Sigmoid colon (tissue), 7 donors: ENCODE measurements around the gene ACTA1. TPM values are rescaled to one million over a fixed set of nuclear protein-coding genes. Genes with fewer than 3 reads are reported as not detected.
A peak's percentile ranks its signal among the peaks of the same experiment; 100 is the strongest.
"Not testable (repeated sequence)": the region's sequence is repeated elsewhere in the genome, so short reads cannot be mapped to it uniquely, and the experiment has no call there.

Experiments
- DNase-seq: peaks from one replicate; pipeline ENCODE4 v3.0.0-alpha.2; 2019
- H3K27ac ChIP-seq, 4 donors: fragments of 200-600 bp; sonication (generic); one replicate each; pipeline ENCODE4 v1.5.1; 2016 to 2019; ENCODE audit warnings: mild to moderate bottlenecking in 1 of 4
- H3K27me3 ChIP-seq, 3 donors: fragments of 200-600 bp; sonication (generic); one replicate each; pipeline ENCODE4 v1.5.1; 2019; ENCODE audit warnings: mild to moderate bottlenecking in 1 of 3
- H3K36me3 ChIP-seq, 4 donors: fragments of 200-600 bp; sonication (generic); one replicate each; pipeline ENCODE4 v1.5.1; 2016 to 2019
- H3K4me1 ChIP-seq, 4 donors: fragments of 200-600 bp; sonication (generic); one replicate each; pipeline ENCODE4 v1.5.1; 2017 to 2019
- H3K4me3 ChIP-seq, 4 donors: fragments of 200-600 bp; sonication (generic); one replicate each; pipeline ENCODE4 v1.5.1; 2017 to 2019; ENCODE audit warnings: mild to moderate bottlenecking in 2 of 4, moderate library complexity in 1 of 4
- H3K9me3 ChIP-seq, 4 donors: fragments of 200-600 bp in 3 of 4; sonication (generic) in 3 of 4; one replicate each; pipeline versions ENCODE4 v1.5.1 to v1.6.1; 2013 to 2019
- EP300 ChIP-seq, 4 donors: sonication (generic); formaldehyde crosslinking; IDR thresholded peaks; one replicate each; pipeline ENCODE4 v1.6.1; 2017; ENCODE audit warnings: antibody characterized with exemption in 4 of 4
- POLR2A ChIP-seq, 2 donors: fragments of 450-650 bp; IDR thresholded peaks; one replicate each; pipeline ENCODE4 v1.6.1; 2016; ENCODE audit warnings: antibody characterized with exemption in 2 of 2, mild to moderate bottlenecking in 2 of 2, moderate library complexity in 2 of 2
- POLR2AphosphoS5 ChIP-seq, 4 donors: sonication (generic); formaldehyde crosslinking; IDR thresholded peaks; one replicate each; pipeline ENCODE4 v1.6.1; 2017; ENCODE audit warnings: antibody characterized with exemption in 4 of 4
- WGBS, 2 donors: extraction: QIAGEN DNeasy Blood & Tissue Kit; methylation state at CpG; one replicate each; pipeline ENCODE4 v1.1.7; 2013; 5-methylcytosine and 5-hydroxymethylcytosine counted together
- intact Hi-C: fragments of 100-400 bp; cut with DNase I; formaldehyde crosslinking; loops from one replicate; pipeline ENCODE4 v1.15.1; 2023
- polyA plus RNA-seq, 3 donors: library from polyadenylated mRNA; stranded (reverse); fragments of 200-250 nt; gene quantifications; one replicate each; pipeline ENCODE4 v1.2.3, GENCODE V29; 2013
- total RNA-seq, 4 donors: library from RNA; depleted of rRNA; stranded (reverse); fragments of >200 nt; gene quantifications; one replicate each; pipeline ENCODE4 v1.1.0, GENCODE V29; 2016
- TF ChIP-seq, protein P1 (sequence below), 4 experiments: fragments of 450-650 bp in 3 of 4; fragments of 200-600 bp in 1 of 4; IDR thresholded peaks; one replicate each; pipeline ENCODE4 v1.5.1; 2016 to 2019; ENCODE audit warnings: antibody characterized with exemption in 4 of 4, mild to moderate bottlenecking in 3 of 4, moderate library complexity in 2 of 4
- donor health status: healthy with polysubstance abuse.
- donor health status: Bipolar disorder and iron deficiency.
- donor health status: healthy.

The ACTA1 gene
- total and polyA plus RNA-seq, 7 donors = 0.36 to 36.0 (median 2.9) TPM; not detected in 3

DNA sequence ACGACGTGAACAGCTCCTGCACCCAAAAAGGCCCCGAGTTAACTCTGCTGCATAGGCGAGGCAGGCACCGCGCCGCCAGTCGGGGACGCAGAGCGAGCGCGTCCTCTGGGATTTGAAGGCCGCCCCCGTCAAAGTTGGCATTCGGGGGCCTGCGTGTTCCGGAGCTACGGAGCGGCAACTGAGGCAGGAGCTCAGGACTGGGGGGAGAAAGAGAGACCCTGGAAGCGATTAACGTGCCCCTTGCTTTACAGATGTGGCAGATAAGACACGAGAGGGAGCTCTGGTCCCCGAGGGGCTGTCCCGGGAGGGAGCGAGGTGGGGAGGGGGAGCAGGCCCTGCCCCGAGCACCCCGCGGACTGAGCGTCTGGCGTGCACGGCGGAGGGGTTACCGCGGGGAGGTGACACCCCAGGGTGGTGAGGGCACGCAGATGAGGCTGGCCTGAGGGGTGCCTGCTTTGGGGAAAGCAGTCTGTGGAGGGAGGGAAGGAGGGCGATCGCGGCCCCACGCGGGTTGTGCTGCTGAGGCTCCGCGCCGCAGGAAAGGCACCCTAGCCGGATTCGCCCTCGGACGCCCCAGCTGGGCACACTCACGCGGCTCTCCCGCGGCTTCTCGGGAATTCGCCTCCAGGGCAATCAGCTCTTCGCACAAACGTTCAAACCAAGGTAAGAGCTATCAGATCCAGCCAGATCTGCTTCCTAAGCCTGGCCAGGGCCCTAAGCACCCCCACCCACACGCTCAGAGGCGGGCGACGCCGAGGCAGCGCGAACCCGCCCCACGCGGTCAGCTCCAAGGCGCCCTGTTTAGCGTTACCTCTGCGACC, 26.5 kb downstream of the ACTA1 start:
- 8 to 23% methylated on average over 68 of the region's 68 CpGs for WGBS, 2 donors
- no peak for DNase-seq
- intact Hi-C loops = loop anchor here (5.0 kb wide), 1 partner anchor 65 kb away; the partner anchor contains the start of gene CCSAP

DNA sequence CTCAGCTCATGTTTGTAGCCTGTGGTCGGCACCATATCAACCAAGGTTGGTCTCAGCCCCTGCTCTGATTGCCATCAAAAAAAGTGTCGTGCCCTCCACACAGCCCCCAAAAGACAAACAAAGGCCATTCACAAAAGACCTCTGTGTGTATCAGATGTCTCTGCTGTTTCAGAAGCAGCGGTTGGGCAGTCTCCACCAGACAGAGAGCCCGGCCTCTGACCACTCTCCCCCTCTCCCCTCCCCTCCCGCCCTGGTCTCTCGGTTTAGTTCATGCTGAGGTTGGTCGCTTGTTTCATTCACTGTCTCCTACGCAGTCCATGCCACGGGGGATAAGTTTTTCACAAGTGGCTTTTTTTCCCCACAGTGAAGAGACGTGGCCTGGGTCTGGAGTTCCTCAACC, 27.1 kb downstream of the ACTA1 start:
- peaks cover 0 to 50% (median 38%) of the 10 kb centered on the region in 4 donors for H3K4me1 ChIP-seq
- no peaks in the 10 kb centered on the region for H3K9me3 ChIP-seq
- no peaks in the 10 kb centered on the region for H3K36me3 ChIP-seq
- H3K4me3 ChIP-seq = peak overlapping the region in 3 of 4 donors; percentile 22 to 45 (median 41)
- DNase-seq = no peak
- WGBS, 2 donors = 22 to 44% methylated on average over 10 of the region's 10 CpGs
- H3K27me3 ChIP-seq = peaks cover 8 to 58% (median 44%) of the 10 kb centered on the region in 3 donors
- TF ChIP-seq POLR2A (IDR thresholded peaks at IDR 0.05) (no peak), EP300 (IDR thresholded peaks at IDR 0.05) (no peak), POLR2AphosphoS5 (IDR thresholded peaks at IDR 0.05) (no peak)
- TF ChIP-seq, protein P1, sequence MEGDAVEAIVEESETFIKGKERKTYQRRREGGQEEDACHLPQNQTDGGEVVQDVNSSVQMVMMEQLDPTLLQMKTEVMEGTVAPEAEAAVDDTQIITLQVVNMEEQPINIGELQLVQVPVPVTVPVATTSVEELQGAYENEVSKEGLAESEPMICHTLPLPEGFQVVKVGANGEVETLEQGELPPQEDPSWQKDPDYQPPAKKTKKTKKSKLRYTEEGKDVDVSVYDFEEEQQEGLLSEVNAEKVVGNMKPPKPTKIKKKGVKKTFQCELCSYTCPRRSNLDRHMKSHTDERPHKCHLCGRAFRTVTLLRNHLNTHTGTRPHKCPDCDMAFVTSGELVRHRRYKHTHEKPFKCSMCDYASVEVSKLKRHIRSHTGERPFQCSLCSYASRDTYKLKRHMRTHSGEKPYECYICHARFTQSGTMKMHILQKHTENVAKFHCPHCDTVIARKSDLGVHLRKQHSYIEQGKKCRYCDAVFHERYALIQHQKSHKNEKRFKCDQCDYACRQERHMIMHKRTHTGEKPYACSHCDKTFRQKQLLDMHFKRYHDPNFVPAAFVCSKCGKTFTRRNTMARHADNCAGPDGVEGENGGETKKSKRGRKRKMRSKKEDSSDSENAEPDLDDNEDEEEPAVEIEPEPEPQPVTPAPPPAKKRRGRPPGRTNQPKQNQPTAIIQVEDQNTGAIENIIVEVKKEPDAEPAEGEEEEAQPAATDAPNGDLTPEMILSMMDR (IDR thresholded peaks at IDR 0.05) = no peak
- intact Hi-C loops = loop anchor here (5.0 kb wide), 1 partner anchor 64 kb away; the partner anchor contains the start of gene CCSAP
- H3K27ac ChIP-seq = no peak overlapping the region

More for the DNA sequence above, 26.5 kb downstream of the ACTA1 start:
- Histone ChIP-seq H3K4me3 (peak overlapping the region; percentile 11 to 45 (median 32)), H3K4me1 (peaks cover 0 to 50% (median 38%) of the 10 kb centered on the region in 4 donors), H3K27ac (no peak overlapping the region), H3K9me3 (no peaks in the 10 kb centered on the region), H3K36me3 (no peaks in the 10 kb centered on the region), H3K27me3 (peaks cover 6 to 53% (median 44%) of the 10 kb centered on the region in 3 donors)
- TF ChIP-seq, protein P1 (IDR thresholded peaks at IDR 0.05) = no peak
- TF ChIP-seq EP300 (IDR thresholded peaks at IDR 0.05) (no peak), POLR2AphosphoS5 (IDR thresholded peaks at IDR 0.05) (no peak), POLR2A (IDR thresholded peaks at IDR 0.05) (no peak)

DNA sequence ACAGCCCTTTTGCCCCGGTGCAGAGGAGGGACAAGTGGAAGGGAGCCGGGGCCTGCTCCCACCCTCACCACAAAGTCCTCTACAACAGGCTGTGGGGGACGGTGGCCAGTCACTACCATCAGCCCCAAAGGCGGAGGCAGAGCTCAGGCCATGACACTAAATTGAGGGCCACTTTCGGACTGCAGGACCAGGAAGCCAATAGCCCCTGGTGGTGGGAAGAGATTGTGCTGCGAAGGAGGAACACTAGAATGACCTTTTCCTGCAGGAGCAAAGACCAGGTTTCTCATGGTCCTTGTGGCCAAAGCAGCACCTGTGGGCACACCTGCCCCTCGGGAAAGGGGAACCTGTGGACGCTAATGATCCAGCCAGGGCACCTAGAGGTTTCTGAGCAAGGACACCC, 30.3 kb downstream of the ACTA1 start:
- peaks cover 9 to 55% (median 44%) of the 10 kb centered on the region in 3 donors for H3K27me3 ChIP-seq
- intact Hi-C loops = no loop called here

DNA sequence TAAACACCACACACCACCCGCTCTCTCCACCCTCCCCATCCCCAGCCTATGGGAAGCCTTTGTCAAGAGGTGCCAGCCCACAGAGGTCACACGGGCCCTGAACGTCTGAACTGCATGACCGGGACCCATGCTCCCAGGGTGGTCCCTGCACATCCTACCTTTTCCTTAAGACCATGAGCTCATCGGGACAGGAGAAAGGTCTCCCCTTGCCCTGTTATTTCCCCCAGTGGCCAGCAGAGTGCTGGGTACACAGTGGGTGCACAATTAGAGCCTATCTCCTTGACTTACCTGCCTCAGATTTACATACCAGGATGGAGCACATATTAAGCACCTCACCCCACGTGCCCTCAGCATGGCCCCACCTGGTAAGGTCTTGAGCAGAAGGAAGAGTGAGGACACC, 30.9 kb downstream of the ACTA1 start:
- DNase-seq = no peak
- Histone ChIP-seq H3K27ac (no peak overlapping the region), H3K9me3 (no peaks in the 10 kb centered on the region), H3K27me3 (peaks cover 9 to 51% (median 39%) of the 10 kb centered on the region in 3 donors), H3K4me1 (peaks cover 0 to 15% (median 14%) of the 10 kb centered on the region in 4 donors), H3K4me3 (no peak overlapping the region), H3K36me3 (no peaks in the 10 kb centered on the region)
- 75 to 81% methylated on average over 6 of the region's 6 CpGs for WGBS, 2 donors
- intact Hi-C loops = no loop called here
- TF ChIP-seq, protein P1 (IDR thresholded peaks at IDR 0.05) = no peak
- no peak for TF ChIP-seq POLR2A (IDR thresholded peaks at IDR 0.05)
- no peak for TF ChIP-seq POLR2AphosphoS5 (IDR thresholded peaks at IDR 0.05)
- no peak for TF ChIP-seq EP300 (IDR thresholded peaks at IDR 0.05)

More for the DNA sequence above, 30.3 kb downstream of the ACTA1 start:
- Histone ChIP-seq H3K4me3 (no peak overlapping the region), H3K9me3 (no peaks in the 10 kb centered on the region), H3K4me1 (peaks cover 0 to 21% (median 16%) of the 10 kb centered on the region in 4 donors), H3K36me3 (no peaks in the 10 kb centered on the region), H3K27ac (no peak overlapping the region)
- TF ChIP-seq EP300 (IDR thresholded peaks at IDR 0.05) = no peak
- TF ChIP-seq, protein P1 (IDR thresholded peaks at IDR 0.05) = no peak
- no peak for TF ChIP-seq POLR2AphosphoS5 (IDR thresholded peaks at IDR 0.05)
- DNase-seq = no peak
- WGBS, 2 donors = 89 to 90% methylated on average over 8 of the region's 8 CpGs

DNA sequence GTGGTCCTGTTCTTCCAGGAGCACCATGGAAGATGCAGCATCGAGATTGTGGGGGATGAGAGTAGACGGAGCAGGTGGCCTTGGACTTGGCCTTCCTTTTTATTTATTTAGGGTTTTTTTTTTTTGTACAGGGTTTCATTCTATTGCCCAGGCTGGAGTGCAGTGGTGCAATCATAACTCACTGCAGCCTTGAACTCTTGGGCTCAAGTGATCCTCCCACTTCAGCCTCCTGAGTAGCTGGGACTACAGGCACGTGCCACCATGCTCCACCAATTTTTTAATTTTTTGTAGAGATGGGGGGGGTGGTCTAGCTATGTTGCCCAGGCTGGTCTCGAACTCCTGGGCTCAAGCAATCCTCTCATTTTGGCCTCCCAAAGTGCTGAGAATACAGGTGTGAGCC, 31.6 kb downstream of the ACTA1 start:
- H3K27ac ChIP-seq, intact Hi-C loops, H3K4me1 ChIP-seq, H3K9me3 ChIP-seq, DNase-seq, H3K36me3 ChIP-seq, H3K4me3 ChIP-seq: not testable (repeated sequence)
- 62 to 77% methylated on average over 4 of the region's 4 CpGs for WGBS, 2 donors
- peaks cover 3 to 44% (median 34%) of the 10 kb centered on the region in 3 donors for H3K27me3 ChIP-seq
